GM13976 (cell line): ENCODE results near the gene LMO3.

Experiments
- DNase-seq: peaks from one replicate; pipeline ENCODE4 v3.0.0; 2012; ENCODE audit warnings: low spot score
- CTCF ChIP-seq: IDR thresholded peaks from 2 replicates; pipeline ENCODE4 v1.5.1; 2012; ENCODE audit warnings: borderline replicate concordance, mild to moderate bottlenecking; ENCODE audit not compliant: insufficient read depth; ENCODE audit errors: extremely low read depth, missing control alignments, control extremely low read depth
- in situ Hi-C: fragments of 300-500 bp; cut with MboI; formaldehyde crosslinking; loops from one replicate; pipeline ENCODE4 v1.12.0; 2022; ENCODE audit warnings: low sequenced_read_pairs, mixed read lengths, inconsistent platforms; ENCODE audit not compliant: unreplicated experiment

The LMO3 gene

DNA sequence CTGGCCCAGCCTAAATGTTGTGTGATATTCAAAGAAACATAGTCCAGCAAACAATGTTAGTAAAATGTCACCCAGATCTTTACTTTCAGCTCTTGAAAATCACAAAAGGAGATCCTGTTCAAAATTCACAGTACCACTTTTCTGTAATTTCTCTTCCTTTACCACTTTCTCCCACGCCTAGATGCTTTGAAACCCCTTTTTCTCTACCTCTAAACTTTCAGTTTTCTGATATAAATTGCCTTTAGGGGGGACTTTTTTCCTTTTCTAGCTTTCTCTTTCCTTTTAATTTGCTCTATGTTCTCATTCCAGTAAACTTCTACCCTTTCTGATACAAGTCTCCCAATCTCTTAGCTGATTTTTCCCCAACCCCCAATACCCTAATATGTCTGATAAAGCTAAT is 101.8 kb downstream of the LMO3 start:
- DNase-seq = peak; percentile 12
- no peak for TF ChIP-seq CTCF
- in situ Hi-C loops = no loop called here

DNA sequence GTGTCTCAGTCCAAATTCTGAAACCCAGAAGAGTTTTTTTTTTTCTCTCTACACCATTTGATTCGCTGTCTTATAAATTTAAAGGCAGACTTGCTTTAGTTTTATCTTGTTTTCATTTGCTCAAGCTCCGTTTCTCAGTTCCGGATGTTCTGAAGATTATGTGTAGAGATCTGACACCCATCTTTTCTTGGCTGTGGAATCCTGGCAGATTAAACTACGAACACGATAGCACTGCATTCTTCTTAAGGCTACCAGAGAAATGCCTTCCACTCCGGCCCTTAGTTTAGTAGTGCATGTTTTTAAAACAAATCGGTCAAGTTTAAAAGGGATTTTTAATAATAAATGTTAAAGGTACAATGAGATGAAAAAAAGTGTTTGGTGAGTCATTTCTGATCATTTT is 106.4 kb downstream of the LMO3 start:
- TF ChIP-seq CTCF = no peak
- no peak for DNase-seq
- in situ Hi-C loops = no loop called here
